MM.1S (cell line): ENCODE results near the gene LPIN2.

Experiments used
- DNase-seq: peaks from one replicate; pipeline ENCODE4 v3.0.0-alpha.2; 2015
- H2AFZ ChIP-seq: fragments of 300-600 bp; sonication (generic); 2 replicates; pipeline ENCODE4 v1.6.0; 2016; ENCODE audit warnings: antibody characterized with exemption, low read length
- H3F3A ChIP-seq: fragments of 300-600 bp; sonication (generic); 2 replicates; pipeline ENCODE4 v1.6.1; 2016; ENCODE audit warnings: mild to moderate bottlenecking, antibody characterized with exemption, low read length, moderate library complexity, mixed read lengths; ENCODE audit not compliant: insufficient read depth
- H3K27ac ChIP-seq: fragments of 300-600 bp; sonication (generic); 2 replicates; pipeline ENCODE4 v1.5.1; 2016; ENCODE audit warnings: mild to moderate bottlenecking, low read length
- H3K27me3 ChIP-seq: fragments of 300-600 bp; sonication (generic); replicated peaks from 2 replicates; pipeline ENCODE4 v1.6.0; 2016; ENCODE audit warnings: low read length; ENCODE audit not compliant: insufficient read depth
- H3K36me3 ChIP-seq: fragments of 300-600 bp; sonication (generic); replicated peaks from 2 replicates; pipeline ENCODE4 v1.6.1; 2016; ENCODE audit warnings: mild to moderate bottlenecking, low read length, mixed read lengths; ENCODE audit not compliant: insufficient read depth
- H3K4me1 ChIP-seq: fragments of 300-600 bp; sonication (generic); 2 replicates; pipeline ENCODE4 v1.6.1; 2016; ENCODE audit warnings: low read length, mixed read lengths
- H3K4me2 ChIP-seq: fragments of 300-600 bp; sonication (generic); 2 replicates; pipeline ENCODE4 v1.6.0; 2016; ENCODE audit warnings: low read depth, low read length
- H3K4me3 ChIP-seq: fragments of 300-600 bp; sonication (generic); 2 replicates; pipeline ENCODE4 v1.5.1; 2016; ENCODE audit warnings: low read length, mixed read lengths
- H3K79me2 ChIP-seq: fragments of 300-600 bp; sonication (generic); 2 replicates; pipeline ENCODE4 v1.6.1; 2016; ENCODE audit warnings: mixed run types, low read length, mixed read lengths
- H3K9ac ChIP-seq: fragments of 300-600 bp; sonication (generic); 2 replicates; pipeline ENCODE4 v1.6.1; 2016; ENCODE audit warnings: low read length, mixed read lengths
- H3K9me2 ChIP-seq: fragments of 300-600 bp; sonication (generic); replicated peaks from 2 replicates; pipeline ENCODE4 v1.6.1; 2016; ENCODE audit warnings: mild to moderate bottlenecking, low read length, mixed read lengths; ENCODE audit not compliant: insufficient read depth
- H3K9me3 ChIP-seq: fragments of 300-600 bp; sonication (generic); replicated peaks from 2 replicates; pipeline ENCODE4 v1.6.1; 2016; ENCODE audit warnings: mild to moderate bottlenecking, low read length, mixed read lengths; ENCODE audit not compliant: insufficient read depth
- H4K20me1 ChIP-seq: fragments of 300-600 bp; sonication (generic); 2 replicates; pipeline ENCODE4 v1.6.1; 2016; ENCODE audit warnings: mild to moderate bottlenecking, low read length, moderate library complexity, mixed read lengths; ENCODE audit not compliant: insufficient read depth
- EZH2 ChIP-seq: fragments of 300-600 bp; sonication (generic); optimal IDR thresholded peaks from 2 replicates; pipeline ENCODE3; 2017; ENCODE audit warnings: low read depth, mild to moderate bottlenecking, antibody characterized with exemption, low read length, mixed read lengths
- EZH2phosphoT487 ChIP-seq: fragments of 300-600 bp; sonication (generic); IDR thresholded peaks from 2 replicates; pipeline ENCODE4 v1.6.1; 2018; ENCODE audit warnings: antibody characterized with exemption, low read length
- TF ChIP-seq, protein P1 (sequence below): fragments of 300-600 bp; sonication (generic); IDR thresholded peaks from 2 replicates; pipeline ENCODE4 v1.5.1; 2016; ENCODE audit warnings: antibody characterized with exemption, low read length, mixed read lengths

Gene LPIN2

DNA sequence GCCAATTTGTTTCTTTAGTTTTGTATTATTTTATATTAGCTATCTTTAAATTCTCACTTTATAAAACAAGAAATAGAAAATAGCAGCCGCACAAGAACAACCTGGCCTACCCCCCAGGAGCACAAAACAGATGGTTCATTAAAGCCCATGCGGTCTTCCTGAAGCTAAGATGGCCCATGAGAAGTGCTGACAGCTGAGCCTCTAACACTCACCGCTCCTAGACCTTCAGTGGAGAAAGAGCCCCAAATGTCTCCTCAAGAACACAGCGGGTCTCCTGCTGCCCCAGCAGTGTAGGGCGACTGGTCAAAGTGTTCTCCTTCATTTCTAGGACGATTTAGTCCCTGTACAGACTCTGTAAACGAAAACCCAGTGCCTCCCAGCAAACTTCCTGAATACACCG lies 45.1 kb downstream of the LPIN2 start:
- Histone ChIP-seq H3K9me2 (no peaks in the 10 kb centered on the region), H3K36me3 (no peaks in the 10 kb centered on the region), H3K4me2 (no peak overlapping the region), H3K9ac (no peak overlapping the region), H3F3A (no peaks in the 10 kb centered on the region), H3K27ac (no peak overlapping the region), H4K20me1 (no peaks in the 10 kb centered on the region), H2AFZ (no peak overlapping the region), H3K4me3 (no peak overlapping the region), H3K79me2 (0 out of 2 replicates have a peak, but pooled peaks cover 3% of the 10 kb centered on the region), H3K9me3 (no peaks in the 10 kb centered on the region), H3K27me3 (no peaks in the 10 kb centered on the region), H3K4me1 (no peaks in the 10 kb centered on the region)
- DNase-seq: no peak
- TF ChIP-seq, protein P1, sequence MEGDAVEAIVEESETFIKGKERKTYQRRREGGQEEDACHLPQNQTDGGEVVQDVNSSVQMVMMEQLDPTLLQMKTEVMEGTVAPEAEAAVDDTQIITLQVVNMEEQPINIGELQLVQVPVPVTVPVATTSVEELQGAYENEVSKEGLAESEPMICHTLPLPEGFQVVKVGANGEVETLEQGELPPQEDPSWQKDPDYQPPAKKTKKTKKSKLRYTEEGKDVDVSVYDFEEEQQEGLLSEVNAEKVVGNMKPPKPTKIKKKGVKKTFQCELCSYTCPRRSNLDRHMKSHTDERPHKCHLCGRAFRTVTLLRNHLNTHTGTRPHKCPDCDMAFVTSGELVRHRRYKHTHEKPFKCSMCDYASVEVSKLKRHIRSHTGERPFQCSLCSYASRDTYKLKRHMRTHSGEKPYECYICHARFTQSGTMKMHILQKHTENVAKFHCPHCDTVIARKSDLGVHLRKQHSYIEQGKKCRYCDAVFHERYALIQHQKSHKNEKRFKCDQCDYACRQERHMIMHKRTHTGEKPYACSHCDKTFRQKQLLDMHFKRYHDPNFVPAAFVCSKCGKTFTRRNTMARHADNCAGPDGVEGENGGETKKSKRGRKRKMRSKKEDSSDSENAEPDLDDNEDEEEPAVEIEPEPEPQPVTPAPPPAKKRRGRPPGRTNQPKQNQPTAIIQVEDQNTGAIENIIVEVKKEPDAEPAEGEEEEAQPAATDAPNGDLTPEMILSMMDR: no peak
- TF ChIP-seq EZH2: no peak
- TF ChIP-seq EZH2phosphoT487: no peak

GRCh38 chr18:2967357-2967756 lies 45.6 kb downstream of the LPIN2 start:
- Histone ChIP-seq H3K9me3 (no peaks in the 10 kb centered on the region), H3K4me2 (no peak overlapping the region), H2AFZ (no peak overlapping the region), H3K9me2 (no peaks in the 10 kb centered on the region), H4K20me1 (no peaks in the 10 kb centered on the region), H3K9ac (no peak overlapping the region), H3K36me3 (no peaks in the 10 kb centered on the region), H3K4me1 (no peaks in the 10 kb centered on the region), H3K4me3 (no peak overlapping the region), H3K27ac (no peak overlapping the region), H3K27me3 (0 out of 2 replicates have a peak, but pooled peaks cover 2% of the 10 kb centered on the region), H3K79me2 (0 out of 2 replicates have a peak, but pooled peaks cover 3% of the 10 kb centered on the region), H3F3A (no peaks in the 10 kb centered on the region)
- TF ChIP-seq, protein P1: no peak
- TF ChIP-seq EZH2: no peak
- TF ChIP-seq EZH2phosphoT487: no peak
- no peak for DNase-seq

- Histone ChIP-seq H3F3A (0 out of 2 replicates have a peak, but pooled peaks cover under 1% of the 10 kb centered on the region), H3K9me3 (no peaks in the 10 kb centered on the region), H3K4me1 (peaks cover 5% of the 10 kb centered on the region), H3K9me2 (no peaks in the 10 kb centered on the region), H3K27ac (no peak overlapping the region), H3K36me3 (no peaks in the 10 kb centered on the region), H2AFZ (no peak overlapping the region), H3K79me2 (0 out of 2 replicates have a peak, but pooled peaks cover 3% of the 10 kb centered on the region), H3K4me3 (no peak overlapping the region), H3K4me2 (no peak overlapping the region), H4K20me1 (no peaks in the 10 kb centered on the region), H3K27me3 (0 out of 2 replicates have a peak, but pooled peaks cover 2% of the 10 kb centered on the region), H3K9ac (no peak overlapping the region)
- TF ChIP-seq EZH2phosphoT487 (no peak), EZH2 (no peak)
- TF ChIP-seq, protein P1: no peak; the same call in 1 of the 2 replicates
- no peak for DNase-seq
These were observed 46.4 kb downstream of the LPIN2 start for GRCh38 chr18:2966560-2966959.
